Activated T-cell treated with anti-CD3 and anti-CD28 coated beads, Interleukin-2, amount 50 U/mL, for 4 hours (primary cell): ENCODE results near the gene DPYSL4. TPM values are rescaled to one million over a fixed set of nuclear protein-coding genes. Genes with fewer than 3 reads are reported as not detected.

Source experiments
- ATAC-seq, 2 donors: fragments of 200-7000 bp; cut with Tn5 transposase; one replicate each; pipeline ENCODE4 v1.10.0; 2021
- DNase-seq: peaks from one replicate; pipeline ENCODE4 v3.0.0-alpha.2; 2020
- H3K27me3 Mint-ChIP-seq: one replicate; pipeline ENCODE4 v1.8.0; 2021; ENCODE audit warnings: low read depth, mixed read lengths
- H3K36me3 Mint-ChIP-seq: one replicate; pipeline ENCODE4 v1.8.0; 2022; ENCODE audit warnings: mixed read lengths; ENCODE audit not compliant: insufficient read depth
- H3K4me1 Mint-ChIP-seq: one replicate; pipeline ENCODE4 v1.8.0; 2021; ENCODE audit warnings: low read depth, mixed read lengths
- H3K4me3 Mint-ChIP-seq: one replicate; pipeline ENCODE4 v1.8.0; 2021; ENCODE audit warnings: mild to moderate bottlenecking, moderate library complexity, mixed read lengths
- H3K9me3 Mint-ChIP-seq: one replicate; pipeline ENCODE4 v1.8.0; 2021; ENCODE audit warnings: mixed read lengths
- total RNA-seq, 3 donors: library from RNA; stranded (reverse); gene quantifications; one replicate each; pipeline ENCODE4 v1.2.1, GENCODE V29; 2021

Gene DPYSL4
- total RNA-seq, 3 donors from 2014 or later, result 1.6 to 6.3 (median 3.4) TPM

GRCh38 chr10:132175907-132176581 is 10.7 kb upstream of the DPYSL4 start:
- Mint-ChIP-seq H3K4me3 (no peak overlapping the region), H3K9me3 (no peaks in the 10 kb centered on the region), H3K36me3 (no peaks in the 10 kb centered on the region), H3K4me1 (no peaks in the 10 kb centered on the region), H3K27me3 (peaks cover 30% of the 10 kb centered on the region)
- ATAC-seq (peak; percentile 80), DNase-seq (no peak)

DNA sequence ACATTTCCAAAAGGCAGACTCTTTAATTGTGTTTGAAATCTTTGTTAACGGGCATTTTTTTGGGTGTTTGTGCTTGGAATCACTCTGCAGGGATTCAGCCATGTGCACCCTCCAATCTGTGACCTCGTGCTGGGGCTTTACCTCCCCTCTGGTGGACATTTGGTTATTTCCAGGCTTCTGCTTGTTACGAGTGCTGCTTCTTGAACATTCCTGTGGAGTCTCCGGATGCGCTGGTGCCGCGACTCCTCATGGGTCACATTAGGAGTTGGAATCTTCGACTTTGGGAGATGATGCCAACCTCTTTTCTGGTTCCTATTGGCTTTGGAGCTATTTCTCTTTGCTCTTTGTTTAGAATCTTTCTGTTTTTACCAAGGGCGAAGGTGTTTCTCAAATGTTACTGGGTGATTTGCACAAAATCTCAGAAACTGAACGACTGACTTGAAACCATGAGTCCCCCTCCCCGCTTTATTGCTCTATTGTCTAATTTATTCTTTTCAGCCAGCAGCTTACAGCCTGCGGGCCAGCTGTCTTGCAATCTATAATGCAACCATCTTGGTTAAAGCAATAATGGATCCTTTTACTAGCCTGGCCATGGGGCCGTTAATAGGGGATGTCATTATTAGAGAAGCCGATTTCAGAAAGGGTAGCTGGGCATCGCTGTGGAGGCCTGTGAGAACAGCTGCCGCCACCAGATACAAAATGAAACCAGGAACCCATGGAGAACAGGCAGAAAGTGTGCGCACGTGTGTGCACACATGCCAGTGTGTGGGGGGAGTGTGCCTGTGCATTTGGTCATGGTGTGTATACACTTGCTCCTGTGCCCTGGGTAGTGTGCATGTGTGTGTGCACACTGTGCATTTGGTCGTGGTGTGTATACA is 9.9 kb upstream of the DPYSL4 start:
- no peak overlapping the region for H3K4me3 Mint-ChIP-seq
- peaks cover 30% of the 10 kb centered on the region for H3K27me3 Mint-ChIP-seq
- DNase-seq, result no peak
- no peaks in the 10 kb centered on the region for H3K4me1 Mint-ChIP-seq
- ATAC-seq, result no peak
- no peaks in the 10 kb centered on the region for H3K9me3 Mint-ChIP-seq
- H3K36me3 Mint-ChIP-seq, result no peaks in the 10 kb centered on the region

- Mint-ChIP-seq H3K36me3 (no peaks in the 10 kb centered on the region), H3K27me3 (peaks cover 37% of the 10 kb centered on the region), H3K9me3 (no peaks in the 10 kb centered on the region), H3K4me3 (no peak overlapping the region), H3K4me1 (no peaks in the 10 kb centered on the region)
- ATAC-seq (no peak), DNase-seq (no peak)
Observed at GRCh38 chr10:132178046-132178445, 8.7 kb upstream of the DPYSL4 start.

GRCh38 chr10:132178672-132179545 is 7.8 kb upstream of the DPYSL4 start:
- H3K9me3 Mint-ChIP-seq, result no peaks in the 10 kb centered on the region
- H3K27me3 Mint-ChIP-seq, result peaks cover 37% of the 10 kb centered on the region
- no peak overlapping the region for H3K4me3 Mint-ChIP-seq
- ATAC-seq, result no peak
- H3K4me1 Mint-ChIP-seq, result no peaks in the 10 kb centered on the region
- H3K36me3 Mint-ChIP-seq, result no peaks in the 10 kb centered on the region
- DNase-seq, result no peak

DNA sequence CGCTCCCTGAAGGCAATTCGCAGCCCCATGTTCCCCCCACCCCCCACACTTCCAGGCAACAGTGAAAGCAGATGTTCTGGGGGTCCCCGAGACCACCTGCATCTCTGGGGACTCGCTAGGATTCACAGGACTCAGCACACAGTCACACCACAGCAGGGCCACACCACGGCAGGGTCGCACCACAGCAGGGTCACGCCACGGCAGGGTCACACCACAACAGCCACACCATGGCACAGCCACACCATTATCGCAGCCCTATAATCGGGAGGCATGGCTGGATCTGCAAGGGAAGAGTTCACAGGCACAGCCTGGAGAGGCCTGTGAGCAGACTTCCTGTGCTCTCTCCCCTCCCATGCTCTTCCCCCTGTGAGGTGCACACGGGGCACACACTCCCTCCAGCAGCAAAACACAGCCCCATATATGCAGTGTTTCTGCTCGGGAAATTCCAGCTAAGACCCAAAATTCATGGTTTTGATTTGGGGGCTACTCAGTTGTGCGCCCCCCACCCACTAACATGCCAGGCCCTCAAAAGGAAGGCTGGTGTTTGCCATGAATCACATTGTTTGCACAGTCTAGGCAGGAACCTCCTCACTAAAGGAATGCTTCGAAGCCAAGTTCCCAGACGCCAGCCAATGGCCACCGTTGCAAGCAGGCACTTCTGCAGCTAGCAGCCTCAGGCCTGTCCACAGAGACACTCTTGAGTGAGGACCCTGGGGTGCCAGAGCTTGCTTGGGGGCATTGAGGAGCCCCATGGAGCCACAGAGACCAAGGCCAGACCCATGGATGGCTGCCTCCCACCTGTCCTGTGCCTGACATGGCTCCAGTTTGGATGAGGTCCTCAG is 7.0 kb upstream of the DPYSL4 start:
- Mint-ChIP-seq H3K27me3 (peaks cover 38% of the 10 kb centered on the region), H3K4me1 (peaks cover 1% of the 10 kb centered on the region), H3K4me3 (no peak overlapping the region)

DNA sequence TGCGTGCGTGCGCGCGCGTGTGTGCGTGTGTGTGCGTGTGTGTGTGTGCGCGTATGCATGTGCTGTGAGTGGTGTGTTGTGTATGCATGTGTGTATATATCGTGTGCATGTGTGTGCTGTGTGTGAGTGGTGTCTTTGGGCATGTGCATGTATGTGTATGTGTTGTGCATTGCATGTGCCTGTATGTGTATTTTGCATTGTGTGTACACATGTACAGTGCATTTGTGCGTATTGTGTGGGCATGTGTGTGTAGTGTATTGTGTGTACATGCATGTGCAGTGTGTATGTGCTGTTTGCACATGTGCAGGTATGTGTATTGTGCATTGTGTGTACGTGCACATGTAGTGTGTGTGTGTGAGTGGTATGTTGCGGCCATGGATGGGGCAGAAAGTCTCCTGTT is 6.0 kb upstream of the DPYSL4 start:
- DNase-seq (no peak), ATAC-seq (no peak)
- Mint-ChIP-seq H3K27me3 (peaks cover 44% of the 10 kb centered on the region), H3K36me3 (no peaks in the 10 kb centered on the region), H3K9me3 (no peaks in the 10 kb centered on the region), H3K4me3 (no peak overlapping the region), H3K4me1 (peaks cover 3% of the 10 kb centered on the region)

More for the DNA sequence above, 7.0 kb upstream of the DPYSL4 start:
- Mint-ChIP-seq H3K9me3 (no peaks in the 10 kb centered on the region), H3K36me3 (no peaks in the 10 kb centered on the region)
- ATAC-seq (no peak), DNase-seq (no peak)

- Mint-ChIP-seq H3K27me3 (peaks cover 38% of the 10 kb centered on the region), H3K9me3 (no peaks in the 10 kb centered on the region), H3K4me1 (peaks cover 3% of the 10 kb centered on the region), H3K4me3 (no peak overlapping the region), H3K36me3 (no peaks in the 10 kb centered on the region)
- no peak for ATAC-seq
- DNase-seq, result no peak
Observed at GRCh38 chr10:132181691-132182425, 4.9 kb upstream of the DPYSL4 start.

- peaks cover 31% of the 10 kb centered on the region for H3K27me3 Mint-ChIP-seq
- H3K4me1 Mint-ChIP-seq, result peaks cover 3% of the 10 kb centered on the region
- H3K4me3 Mint-ChIP-seq, result no peak overlapping the region
- ATAC-seq (no peak), DNase-seq (no peak)
- no peaks in the 10 kb centered on the region for H3K9me3 Mint-ChIP-seq
- H3K36me3 Mint-ChIP-seq, result no peaks in the 10 kb centered on the region
Observed at GRCh38 chr10:132182591-132182990, 4.2 kb upstream of the DPYSL4 start.

DNA sequence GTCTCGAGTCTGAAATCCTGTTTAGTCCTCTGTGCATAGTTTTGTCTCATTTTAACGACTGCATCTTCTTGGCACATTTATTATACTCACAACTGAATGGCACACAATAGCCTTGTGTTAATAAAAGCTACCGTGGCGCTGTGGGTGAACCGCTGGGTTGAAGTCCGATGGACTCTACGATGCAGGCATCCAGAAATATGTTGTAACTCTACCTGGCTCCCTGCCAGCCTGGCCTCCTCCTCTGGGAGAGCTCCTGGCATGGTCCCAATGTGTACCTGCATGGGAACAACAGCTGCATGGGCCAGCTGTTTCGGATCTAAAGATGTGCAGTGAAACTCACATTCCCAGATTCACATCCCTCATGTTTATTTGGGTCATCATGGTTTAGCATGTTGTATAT is 3.7 kb upstream of the DPYSL4 start:
- no peak for DNase-seq
- H3K4me3 Mint-ChIP-seq, result no peak overlapping the region
- ATAC-seq, result no peak
- H3K36me3 Mint-ChIP-seq, result no peaks in the 10 kb centered on the region
- H3K4me1 Mint-ChIP-seq, result peaks cover 5% of the 10 kb centered on the region
- no peaks in the 10 kb centered on the region for H3K9me3 Mint-ChIP-seq
- peaks cover 29% of the 10 kb centered on the region for H3K27me3 Mint-ChIP-seq

DNA sequence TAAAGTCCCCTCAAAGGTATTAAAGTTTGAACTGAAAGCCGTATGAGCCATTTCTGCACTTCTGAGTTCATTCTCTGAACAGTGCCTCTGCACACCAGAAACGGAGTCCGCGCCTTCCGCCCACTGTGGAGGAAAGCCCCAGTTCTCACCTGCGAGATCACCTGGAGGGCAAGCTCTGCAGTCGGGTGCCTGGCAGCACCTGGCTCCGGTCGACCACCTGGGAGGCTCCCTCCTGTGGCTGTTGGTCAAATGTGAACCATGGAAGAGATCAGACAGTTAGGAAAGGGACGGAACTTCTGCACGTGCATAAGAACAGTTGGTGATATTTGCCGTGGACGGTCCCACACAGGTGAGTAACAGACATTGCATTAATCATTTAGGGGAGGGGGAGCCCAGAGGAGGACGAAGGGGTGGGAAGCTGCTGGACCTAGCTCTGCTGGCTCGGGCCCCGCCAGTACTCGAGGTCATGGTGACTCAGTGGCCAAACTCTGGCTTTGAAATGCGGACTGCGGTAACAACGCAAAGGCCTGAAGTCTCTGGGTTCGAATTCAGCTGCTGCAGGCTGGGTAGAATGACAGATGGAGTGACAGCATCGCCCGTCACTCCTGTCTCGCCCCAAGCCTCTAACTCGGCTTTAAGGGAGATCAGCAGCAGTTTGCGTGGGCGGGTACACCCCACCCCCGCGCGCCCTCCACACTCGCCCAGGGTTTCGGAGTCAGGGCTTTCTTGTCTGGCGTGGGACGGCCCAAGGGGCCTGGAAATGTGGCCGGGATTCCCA is 1.7 kb upstream of the DPYSL4 start:
- Mint-ChIP-seq H3K36me3 (no peaks in the 10 kb centered on the region), H3K4me3 (peak overlapping the region; percentile 40), H3K4me1 (peaks cover 7% of the 10 kb centered on the region), H3K9me3 (no peaks in the 10 kb centered on the region), H3K27me3 (peaks cover 36% of the 10 kb centered on the region)
- DNase-seq (no peak), ATAC-seq (peak in 1 of 2 donors; percentile 3)

- H3K36me3 Mint-ChIP-seq, result no peaks in the 10 kb centered on the region
- peaks cover 3% of the 10 kb centered on the region for H3K9me3 Mint-ChIP-seq
- H3K4me1 Mint-ChIP-seq, result peaks cover 7% of the 10 kb centered on the region
- ATAC-seq, result peak; percentile 75 to 82
- peaks cover 38% of the 10 kb centered on the region for H3K27me3 Mint-ChIP-seq
- DNase-seq, result no peak
- peak overlapping the region; percentile 43 for H3K4me3 Mint-ChIP-seq
Observed at GRCh38 chr10:132185601-132186487, 904 bp upstream of the DPYSL4 start.
